GM11168 (cell line): Measurements from ENCODE around the gene BRD2.

Experiments
- in situ Hi-C: fragments of 300-500 bp; cut with MboI; formaldehyde crosslinking; loops from one replicate; pipeline ENCODE4 v1.12.0; 2022; ENCODE audit warnings: low sequenced_read_pairs; ENCODE audit not compliant: unreplicated experiment

BRD2 gene

DNA sequence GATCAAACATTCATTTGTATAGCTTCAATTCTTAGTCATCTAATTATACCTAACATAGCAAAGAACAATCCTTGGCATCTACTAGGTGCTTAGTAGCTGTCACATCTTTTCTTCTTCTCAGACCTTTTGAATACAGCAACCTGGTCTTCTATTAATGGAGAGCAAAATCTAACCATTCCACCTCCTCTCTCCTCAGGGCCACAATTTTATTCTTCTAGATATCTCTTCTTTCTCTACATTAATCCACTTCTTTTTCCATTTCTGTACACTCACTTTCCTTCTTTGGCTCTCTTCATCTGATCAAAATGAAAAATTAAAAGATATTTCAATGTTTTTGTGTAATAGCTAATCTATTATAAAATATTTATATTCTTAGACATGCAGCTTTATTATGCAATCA lies 50.0 kb downstream of the BRD2 start:
- in situ Hi-C loops: loop anchor here (5.0 kb wide), 1 partner anchor 69 kb away; no protein-coding TSS in a partner anchor

DNA sequence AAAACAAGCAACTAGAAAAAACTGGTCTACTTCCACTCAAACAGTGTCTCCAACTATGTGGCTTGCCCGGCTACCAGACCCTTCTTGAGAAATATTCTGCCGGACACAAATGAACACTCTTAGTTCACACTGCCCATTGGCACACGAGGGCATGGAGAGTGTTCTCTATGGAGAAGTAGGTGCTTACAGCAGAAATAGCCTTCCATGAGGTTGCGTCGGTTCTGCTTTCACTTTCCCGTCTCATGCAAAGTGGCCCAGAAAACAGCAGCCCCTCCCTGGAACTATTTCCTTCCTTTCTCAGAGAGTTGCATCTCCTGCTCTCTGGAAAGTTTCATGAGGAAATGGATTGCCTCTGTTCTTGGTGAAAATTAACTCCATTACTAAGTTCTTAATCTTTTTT lies 50.5 kb downstream of the BRD2 start:
- in situ Hi-C loops: loop anchor here (5.0 kb wide), 1 partner anchor 68 kb away; no protein-coding TSS in a partner anchor

DNA sequence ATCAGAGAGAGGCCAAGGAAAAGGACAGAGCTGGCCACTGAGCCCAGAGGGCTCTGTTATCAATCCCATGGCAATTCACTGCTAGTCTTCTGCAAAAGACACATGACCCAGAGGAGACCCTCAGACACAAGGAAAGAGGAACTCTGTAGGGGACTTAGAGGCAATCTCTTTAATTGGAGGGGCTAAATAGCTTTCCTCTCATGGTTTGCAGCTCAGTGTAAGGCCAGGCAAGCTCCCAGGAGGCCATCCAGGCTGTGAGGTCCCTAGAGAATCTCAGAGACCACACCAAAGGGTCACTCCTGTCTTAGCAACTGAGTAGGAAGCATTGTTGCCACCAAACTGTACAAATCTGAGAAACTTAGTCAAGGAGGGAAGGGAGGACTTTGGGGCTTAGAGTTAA lies 51.0 kb downstream of the BRD2 start:
- in situ Hi-C loops: loop anchor here (5.0 kb wide), 1 partner anchor 68 kb away; no protein-coding TSS in a partner anchor

DNA sequence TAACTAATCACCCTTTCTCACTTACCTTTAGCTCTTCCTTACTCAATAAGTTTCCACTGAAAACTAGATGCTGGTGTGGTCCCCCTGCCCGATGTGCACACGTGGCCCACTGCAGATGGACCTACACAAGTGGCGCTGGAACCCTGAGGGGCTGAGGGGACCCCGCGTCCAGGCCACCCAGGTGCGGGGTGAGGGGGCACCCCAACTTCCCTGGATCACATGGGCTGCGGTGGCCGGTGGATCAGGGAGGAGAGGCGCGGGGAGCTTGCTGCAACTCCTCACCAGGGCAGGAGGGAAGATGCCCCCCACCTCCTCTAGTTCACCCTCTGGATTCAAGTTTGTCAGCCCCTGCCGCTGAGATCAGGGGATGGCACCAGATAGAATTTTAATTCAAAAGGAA lies 53.5 kb downstream of the BRD2 start:
- in situ Hi-C loops: no loop called here

DNA sequence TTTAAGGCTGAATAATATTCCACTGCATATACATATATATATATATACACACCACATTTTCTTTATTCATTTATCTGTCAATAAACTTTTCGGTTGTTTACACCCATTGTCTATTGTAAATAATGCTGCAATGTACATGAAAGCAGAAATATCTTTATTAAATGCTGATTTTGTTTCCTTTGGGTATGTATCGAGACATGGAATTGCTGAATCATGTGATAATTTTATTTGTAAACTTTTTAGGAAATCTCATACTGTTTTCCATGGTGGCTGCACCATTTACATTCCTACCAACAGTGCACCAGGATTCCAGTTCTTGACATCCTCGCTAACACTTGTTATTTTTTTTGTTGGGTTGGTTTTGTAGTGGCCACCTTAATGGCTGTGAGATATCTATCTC lies 55.1 kb downstream of the BRD2 start:
- in situ Hi-C loops: no loop called here

DNA sequence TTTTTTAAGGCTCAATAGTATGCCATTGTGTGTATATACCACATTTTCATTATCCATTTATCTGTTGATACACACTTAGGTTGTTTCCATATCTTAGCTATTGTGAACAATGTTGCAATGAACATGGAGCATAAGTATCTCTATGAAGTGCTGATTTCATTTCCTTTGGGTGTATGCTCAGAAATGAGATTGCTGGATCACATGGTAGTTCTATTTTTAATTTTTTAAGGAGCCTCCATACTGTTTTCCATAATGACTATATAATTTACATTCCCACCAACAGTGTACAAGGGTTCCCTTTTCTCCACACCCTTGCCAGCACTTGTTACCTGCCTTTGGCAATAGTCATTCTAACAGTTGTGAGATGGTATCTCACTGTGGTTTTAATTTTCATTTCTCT lies 56.1 kb downstream of the BRD2 start:
- in situ Hi-C loops: no loop called here

DNA sequence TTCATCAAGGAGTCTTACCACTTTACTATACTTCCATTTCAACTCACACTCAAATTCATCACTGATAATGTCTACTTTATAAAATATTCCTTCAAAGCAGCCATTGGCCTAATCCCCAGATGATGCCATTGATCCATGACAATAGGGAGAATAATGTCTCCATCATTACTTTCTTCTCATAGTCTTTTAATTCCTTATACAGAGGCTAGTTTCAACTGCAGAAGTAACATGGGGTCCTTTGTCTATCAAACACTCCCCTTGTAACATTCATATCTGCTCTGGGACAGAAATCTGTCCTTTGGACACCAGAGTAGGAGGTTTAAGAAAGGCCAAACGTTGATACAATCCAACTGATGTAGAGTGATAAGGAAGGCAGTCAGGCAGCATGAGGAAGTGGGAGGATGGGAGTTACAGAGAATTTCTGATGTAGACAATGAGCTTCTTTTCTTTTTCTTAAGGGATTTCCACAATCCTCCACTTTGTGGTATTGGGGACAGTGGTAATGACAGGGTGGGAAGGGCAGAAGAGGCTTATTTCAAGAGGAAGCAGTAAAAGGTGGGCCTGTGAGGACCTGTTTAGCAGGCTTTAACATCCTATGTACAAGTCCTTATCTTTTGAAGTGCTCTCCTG lies 59.9 kb downstream of the BRD2 start:
- in situ Hi-C loops: no loop called here

DNA sequence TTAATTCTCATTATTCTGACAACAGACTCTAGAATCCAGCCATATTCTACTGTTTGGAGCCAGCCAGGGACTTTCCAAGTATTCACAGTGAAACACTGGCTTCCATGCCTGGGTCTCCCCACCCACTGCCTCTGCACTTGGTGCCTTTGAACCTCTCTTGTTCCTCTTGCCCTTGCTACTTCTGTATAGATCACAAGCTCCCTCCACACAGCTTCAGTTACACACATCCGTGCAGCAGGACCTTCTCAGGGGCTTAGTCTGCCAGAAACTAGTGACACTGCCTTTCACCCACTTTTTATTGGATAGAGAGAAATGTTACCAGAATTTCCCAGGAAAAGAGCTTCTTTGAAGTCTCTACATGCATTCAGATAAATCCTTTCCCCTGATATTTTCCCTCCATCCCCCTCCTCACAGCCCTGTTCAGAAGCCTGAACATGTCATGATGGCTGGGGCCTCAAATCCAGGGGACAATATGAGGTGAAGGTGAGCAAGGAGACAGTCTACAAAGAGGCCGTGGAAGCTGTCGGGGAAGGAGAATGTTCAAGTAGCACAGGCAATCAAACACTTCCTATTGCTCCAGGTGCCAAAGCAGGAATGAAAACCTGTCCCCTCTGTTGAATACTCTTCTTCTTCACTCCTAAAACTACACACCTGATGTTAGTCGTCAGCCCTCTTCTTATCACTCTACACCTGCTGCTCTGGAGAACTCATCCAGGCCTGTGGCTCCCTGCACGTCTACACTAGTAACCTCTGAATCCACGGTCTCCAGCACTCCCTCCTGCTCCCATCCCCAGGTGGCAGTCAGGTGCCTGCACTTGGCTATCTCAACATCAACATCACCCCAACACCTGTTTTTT lies 61.2 kb downstream of the BRD2 start:
- in situ Hi-C loops: no loop called here

DNA sequence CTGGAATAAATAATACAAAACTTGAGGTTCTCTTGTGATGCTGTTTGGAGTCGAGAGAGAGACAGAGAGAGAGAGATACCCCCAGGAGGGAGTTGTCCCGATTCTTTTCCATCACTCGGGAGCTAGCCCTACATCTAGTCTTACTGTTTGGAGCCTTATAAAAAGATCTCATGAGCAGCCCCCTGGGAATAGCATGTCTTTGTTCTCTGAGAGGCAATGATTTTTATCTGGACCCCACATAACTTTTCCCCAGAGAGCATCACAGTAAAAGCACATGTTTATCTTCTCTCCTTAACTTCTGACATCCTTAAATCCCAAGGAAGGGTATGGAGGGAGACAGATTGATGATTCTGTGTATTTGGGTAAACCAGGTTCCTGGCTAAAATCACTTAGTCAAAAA lies 61.9 kb downstream of the BRD2 start:
- in situ Hi-C loops: no loop called here
